ENCODE results near the gene BCAS3.

The BCAS3 gene

GRCh38 chr17:60646701-60647100 lies 30.9 kb upstream of the BCAS3 start:
- Histone ChIP-seq H3K27me3 (replicated peaks) (no peaks in the 10 kb centered on the region), H3K36me3 (replicated peaks) (peaks cover 4% of the 10 kb centered on the region), H3K4me3 (ENCODE audit: low read depth, low read length) (no peak overlapping the region), H3K27ac (no peak overlapping the region)
- no peak for TF ChIP-seq CTCF (IDR thresholded peaks at IDR 0.05; ENCODE audit: low read depth, low read length, missing control alignments)
- in situ Hi-C loops (cut with HindIII; ENCODE audit: low pct_ligation_motif_present, low sequenced_read_pairs) = no loop called here
- no peak for DNase-seq

GRCh38 chr17:60647705-60648104 lies 29.9 kb upstream of the BCAS3 start:
- in situ Hi-C loops (cut with HindIII; ENCODE audit: low pct_ligation_motif_present, low sequenced_read_pairs) = no loop called here
- H3K36me3 ChIP-seq (replicated peaks) = peaks cover 4% of the 10 kb centered on the region
- TF ChIP-seq CTCF (IDR thresholded peaks at IDR 0.05; ENCODE audit: low read depth, low read length, missing control alignments) = no peak
- H3K27me3 ChIP-seq (replicated peaks) = no peaks in the 10 kb centered on the region
- no peak overlapping the region for H3K27ac ChIP-seq
- H3K4me3 ChIP-seq (ENCODE audit: low read depth, low read length) = no peak overlapping the region
- DNase-seq = no peak

- in situ Hi-C loops (cut with HindIII; ENCODE audit: low pct_ligation_motif_present, low sequenced_read_pairs) = no loop called here
- no peak overlapping the region for H3K27ac ChIP-seq
- no peak overlapping the region for H3K4me3 ChIP-seq (ENCODE audit: low read depth, low read length)
- TF ChIP-seq CTCF (IDR thresholded peaks at IDR 0.05; ENCODE audit: low read depth, low read length, missing control alignments) = no peak
- no peak for DNase-seq
- H3K36me3 ChIP-seq (replicated peaks) = peaks cover 4% of the 10 kb centered on the region
- H3K27me3 ChIP-seq (replicated peaks) = no peaks in the 10 kb centered on the region
Observed at GRCh38 chr17:60652454-60653247, 25.0 kb upstream of the BCAS3 start.

- in situ Hi-C loops (cut with HindIII; ENCODE audit: low pct_ligation_motif_present, low sequenced_read_pairs) = no loop called here
- TF ChIP-seq CTCF (IDR thresholded peaks at IDR 0.05; ENCODE audit: low read depth, low read length, missing control alignments) = no peak
- Histone ChIP-seq H3K27me3 (replicated peaks) (no peaks in the 10 kb centered on the region), H3K36me3 (replicated peaks) (peaks cover 2% of the 10 kb centered on the region), H3K4me3 (ENCODE audit: low read depth, low read length) (no peak overlapping the region), H3K27ac (no peak overlapping the region)
- DNase-seq = no peak
Observed at GRCh38 chr17:60653569-60653968, 24.1 kb upstream of the BCAS3 start.

GRCh38 chr17:60656499-60656898 lies 21.2 kb upstream of the BCAS3 start:
- no peak for TF ChIP-seq CTCF (IDR thresholded peaks at IDR 0.05; ENCODE audit: low read depth, low read length, missing control alignments)
- H3K27ac ChIP-seq = no peak overlapping the region
- H3K27me3 ChIP-seq (replicated peaks) = no peaks in the 10 kb centered on the region
- in situ Hi-C loops (cut with HindIII; ENCODE audit: low pct_ligation_motif_present, low sequenced_read_pairs) = no loop called here
- no peak overlapping the region for H3K4me3 ChIP-seq (ENCODE audit: low read depth, low read length)
- peaks cover 2% of the 10 kb centered on the region for H3K36me3 ChIP-seq (replicated peaks)
- DNase-seq = no peak

GRCh38 chr17:60659156-60659555 lies 18.5 kb upstream of the BCAS3 start:
- Histone ChIP-seq H3K36me3 (replicated peaks) (peaks cover 2% of the 10 kb centered on the region), H3K27me3 (replicated peaks) (no peaks in the 10 kb centered on the region), H3K4me3 (ENCODE audit: low read depth, low read length) (no peak overlapping the region), H3K27ac (no peak overlapping the region)
- DNase-seq = no peak
- no peak for TF ChIP-seq CTCF (IDR thresholded peaks at IDR 0.05; ENCODE audit: low read depth, low read length, missing control alignments)
- in situ Hi-C loops (cut with HindIII; ENCODE audit: low pct_ligation_motif_present, low sequenced_read_pairs) = no loop called here

All from brain microvascular endothelial cell (primary cell).